ENCODE results near the gene MRNIP.

GRCh38 chr5:179822059-179822432 is 36.6 kb downstream of the MRNIP start:
- no peak for TF ChIP-seq CTCF (conservative IDR thresholded peaks at IDR 0.05)
- no peak for TF ChIP-seq EZH2 (IDR thresholded peaks at IDR 0.05; ENCODE audit: low read depth)
